Small intestine (tissue), 7 donors: ENCODE measurements around the gene FBXO42. TPM values are rescaled to one million over a fixed set of nuclear protein-coding genes. Genes with fewer than 3 reads are reported as not detected.

ENCODE experiments used
- DNase-seq, 2 donors: peaks; one replicate each; pipeline versions ENCODE4 v3.0.0 to v3.0.0-alpha.2; 2013
- FAIRE-seq: peaks from 2 replicates; lab custom pipeline; 2012; peaks lifted over from hg19 to GRCh38; lab: Jason Lieb, UNC
- H3K27ac ChIP-seq, 3 donors: one replicate each; pipeline ENCODE4 v1.5.1; 2013; ENCODE audit warnings: low read length in 2 of 3, mild to moderate bottlenecking in 2 of 3, control low read depth in 1 of 3, inconsistent platforms in 1 of 3, low read depth in 1 of 3, moderate library complexity in 1 of 3
- H3K27me3 ChIP-seq, 3 donors: one replicate each; pipeline ENCODE4 v1.6.1; 2013; ENCODE audit warnings: low read length in 3 of 3, inconsistent platforms in 1 of 3; ENCODE audit not compliant: control insufficient read depth in 3 of 3, insufficient read depth in 3 of 3
- H3K36me3 ChIP-seq, 3 donors: one replicate each; pipeline ENCODE4 v1.6.1; 2013; ENCODE audit warnings: low read length in 3 of 3, inconsistent platforms in 1 of 3, low read depth in 1 of 3, mild to moderate bottlenecking in 1 of 3, moderate library complexity in 1 of 3; ENCODE audit not compliant: control insufficient read depth in 3 of 3, insufficient read depth in 2 of 3
- H3K4me1 ChIP-seq, 3 donors: one replicate each; pipeline ENCODE4 v1.6.1; 2013; ENCODE audit warnings: low read length in 2 of 3, inconsistent platforms in 1 of 3, low read depth in 1 of 3, mild to moderate bottlenecking in 1 of 3, moderate library complexity in 1 of 3; ENCODE audit not compliant: control insufficient read depth in 3 of 3, insufficient read depth in 2 of 3
- H3K4me3 ChIP-seq, 3 donors: one replicate each; pipeline ENCODE4 v1.5.1; 2013; ENCODE audit warnings: low read length in 3 of 3, control low read depth in 1 of 3, inconsistent platforms in 1 of 3, low read depth in 1 of 3, mild to moderate bottlenecking in 1 of 3, moderate library complexity in 1 of 3
- H3K9me3 ChIP-seq, 2 donors: one replicate each; pipeline ENCODE4 v1.6.1; 2013; ENCODE audit warnings: low read depth in 1 of 2, low read length in 1 of 2; ENCODE audit not compliant: control insufficient read depth in 2 of 2, insufficient read depth in 1 of 2
- WGBS, 3 donors: extraction: QIAGEN DNeasy Blood & Tissue Kit; methylation state at CpG; one replicate each; pipeline ENCODE4 v1.1.7; 2013; 5-methylcytosine and 5-hydroxymethylcytosine counted together
- polyA plus RNA-seq, 4 donors: library from polyadenylated mRNA; stranded (reverse) in 3 of 4; unstranded in 1 of 4; fragments of 200-250 nt in 3 of 4; fragments of 120-200 nt in 1 of 4; gene quantifications; one replicate each; pipeline versions ENCODE4 v1.2.1 to v1.2.3, GENCODE V29; 2013
- donor health status: healthy with polysubstance abuse.
- donor health status: control.
- donor health status: control.
- donor health status: Bipolar disorder and iron deficiency.
- donor health status: healthy.

The FBXO42 gene
- polyA plus RNA-seq, 4 donors = 10.0 to 14.5 (median 12.2) TPM

GRCh38 chr1:16212251-16212961 lies 139.9 kb downstream of the FBXO42 start, which contains the start of gene ARHGEF19:
Gene ARHGEF19, minus strand, starts transcription at chr1:16212652. Its CDS starts 3,598 bp downstream, at chr1:16209054.
- FAIRE-seq = no peak

GRCh38 chr1:16211824-16212223 lies 140.5 kb downstream of the FBXO42 start:
- no peak for FAIRE-seq
- WGBS, 3 donors = 47 to 72% (median 57%) methylated on average over 6 of the region's 6 CpGs
- Histone ChIP-seq H3K9me3 (no peaks in the 10 kb centered on the region), H3K27ac (no peak overlapping the region), H3K27me3 (no peaks in the 10 kb centered on the region), H3K36me3 (peaks cover 0 to 7% (median 0%) of the 10 kb centered on the region in 3 donors), H3K4me1 (peaks cover 0 to 38% (median 0%) of the 10 kb centered on the region in 3 donors), H3K4me3 (peak overlapping the region in 1 of 3 donors; percentile 48)
- DNase-seq = no peak

More at GRCh38 chr1:16212251-16212961, 139.9 kb downstream of the FBXO42 start, which contains the start of gene ARHGEF19:
- Histone ChIP-seq H3K36me3 (peaks cover 0 to 7% (median 0%) of the 10 kb centered on the region in 3 donors), H3K9me3 (no peaks in the 10 kb centered on the region), H3K4me1 (peaks cover 0 to 34% (median 0%) of the 10 kb centered on the region in 3 donors), H3K4me3 (peak within 1 kb of the TSS in 1 of 3 donors; percentile 48), H3K27me3 (no peaks in the 10 kb centered on the region), H3K27ac (peak within 1 kb of the TSS in 1 of 3 donors; percentile 43)
- WGBS, 3 donors = 6 to 35% (median 15%) methylated on average over 14 of the region's 14 CpGs
- peak; percentile 20 to 86 for DNase-seq

GRCh38 chr1:16210581-16210980 lies 141.7 kb downstream of the FBXO42 start:
- Histone ChIP-seq H3K4me3 (no peak overlapping the region), H3K4me1 (peaks cover 2 to 33% (median 2%) of the 10 kb centered on the region in 3 donors), H3K27ac (no peak overlapping the region), H3K9me3 (no peaks in the 10 kb centered on the region), H3K27me3 (no peaks in the 10 kb centered on the region), H3K36me3 (peaks cover 0 to 10% (median 0%) of the 10 kb centered on the region in 3 donors)
- DNase-seq = no peak
- 62 to 77% (median 67%) methylated on average over 4 of the region's 4 CpGs for WGBS, 3 donors
- FAIRE-seq = no peak

GRCh38 chr1:16209847-16210407 lies 142.4 kb downstream of the FBXO42 start:
- Histone ChIP-seq H3K4me1 (peaks cover 2 to 33% (median 2%) of the 10 kb centered on the region in 3 donors), H3K27ac (no peak overlapping the region)

GRCh38 chr1:16209132-16209846 lies 143.0 kb downstream of the FBXO42 start:
- Histone ChIP-seq H3K27me3 (no peaks in the 10 kb centered on the region), H3K27ac (no peak overlapping the region), H3K4me1 (peaks cover 2 to 33% (median 2%) of the 10 kb centered on the region in 3 donors), H3K36me3 (peaks cover 0 to 22% (median 0%) of the 10 kb centered on the region in 3 donors), H3K9me3 (no peaks in the 10 kb centered on the region), H3K4me3 (no peak overlapping the region)
- 63 to 76% (median 70%) methylated on average over 9 of the region's 9 CpGs for WGBS, 3 donors
- no peak for DNase-seq
- no peak for FAIRE-seq

More at GRCh38 chr1:16209847-16210407, 142.4 kb downstream of the FBXO42 start:
- no peaks in the 10 kb centered on the region for H3K9me3 ChIP-seq
- H3K36me3 ChIP-seq = peaks cover 0 to 16% (median 0%) of the 10 kb centered on the region in 3 donors
- WGBS, 3 donors = 45 to 67% (median 54%) methylated on average over 11 of the region's 11 CpGs
- DNase-seq (no peak), FAIRE-seq (no peak)
- H3K27me3 ChIP-seq = no peaks in the 10 kb centered on the region
- H3K4me3 ChIP-seq = no peak overlapping the region

GRCh38 chr1:16208270-16208987 lies 143.9 kb downstream of the FBXO42 start:
- 81 to 85% (median 84%) methylated on average over 13 of the region's 13 CpGs for WGBS, 3 donors
- Histone ChIP-seq H3K4me3 (no peak overlapping the region), H3K27ac (no peak overlapping the region), H3K9me3 (no peaks in the 10 kb centered on the region), H3K36me3 (peaks cover 0 to 27% (median 0%) of the 10 kb centered on the region in 3 donors), H3K4me1 (peaks cover 2 to 33% (median 2%) of the 10 kb centered on the region in 3 donors), H3K27me3 (no peaks in the 10 kb centered on the region)
- FAIRE-seq (no peak), DNase-seq (no peak)

- Histone ChIP-seq H3K27me3 (no peaks in the 10 kb centered on the region), H3K4me3 (peak overlapping the region in 2 of 3 donors; percentile 50 to 57), H3K27ac (peak overlapping the region; percentile 90 to 93 (median 90)), H3K36me3 (peaks cover 0 to 34% (median 0%) of the 10 kb centered on the region in 3 donors), H3K4me1 (peaks cover 2 to 28% (median 2%) of the 10 kb centered on the region in 3 donors), H3K9me3 (no peaks in the 10 kb centered on the region)
- FAIRE-seq (no peak), DNase-seq (no peak)
- WGBS, 3 donors = 67 to 73% (median 70%) methylated on average over 46 to 51 of the region's 51 CpGs
These were observed 144.7 kb downstream of the FBXO42 start for GRCh38 chr1:16207318-16208269.
